ENCODE data around the gene CA12. TPM values are rescaled to one million over a fixed set of nuclear protein-coding genes. Genes with fewer than 3 reads are reported as not detected.

The CA12 gene
- total and polyA plus RNA-seq, 9 of the 15 experiments (the other 6 are each of a cell fraction or from before 2014, with no cell fraction given) = 0.01 to 0.78 (median 0.15) TPM; not detected in 1

DNA sequence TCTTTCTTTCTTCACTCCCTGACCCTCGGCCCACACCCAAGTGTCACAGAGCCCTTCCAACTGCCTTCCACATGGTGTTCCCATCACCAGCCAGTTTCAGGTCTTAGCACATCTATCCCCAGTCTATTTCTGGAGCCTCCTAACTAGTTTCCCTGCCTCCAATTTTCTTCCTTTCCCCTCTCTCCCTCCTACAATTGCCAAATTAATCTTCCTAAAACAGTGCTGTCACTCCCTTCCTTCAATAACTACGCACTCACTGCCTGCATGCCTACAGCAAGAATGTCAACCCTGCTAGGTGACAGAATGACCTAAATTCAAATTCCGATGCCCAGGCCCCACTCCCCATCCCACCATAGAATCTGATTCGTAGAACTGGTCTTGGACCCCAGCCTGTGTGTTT is 36.1 kb upstream of the CA12 start:
- FAIRE-seq = no peak
- Histone ChIP-seq H2AFZ (ENCODE audit: low read depth, low read length) (no peak overlapping the region), H3K9ac (ENCODE audit: insufficient read depth in 1 of 2, low read depth in 2 of 2, low read length in 2 of 2) (no peak overlapping the region), H3K9me1 (ENCODE audit: control insufficient read depth, insufficient read depth, low read length) (no peaks in the 10 kb centered on the region), H4K20me1 (replicated peaks; ENCODE audit: control insufficient read depth, insufficient read depth, low read length) (no peaks in the 10 kb centered on the region), H3K36me3 (ENCODE audit: control insufficient read depth, insufficient read depth, low read length) (no peaks in the 10 kb centered on the region), H3K79me2 (ENCODE audit: control insufficient read depth, insufficient read depth, low read length) (no peaks in the 10 kb centered on the region), H3K27me3 (ENCODE audit: control insufficient read depth in 2 of 2, insufficient read depth in 2 of 2, low read length in 2 of 2) (peaks cover 0 to 4% of the 10 kb centered on the region in 2 experiments; a peak in 1 of 5 replicates), H3K4me1 (replicated peaks in 1 of 2; ENCODE audit: control insufficient read depth in 2 of 2, insufficient read depth in 2 of 2, low read length in 2 of 2) (peaks cover 0 to 15% of the 10 kb centered on the region in 2 experiments; a peak in 4 of 5 replicates), H3K4me2 (ENCODE audit: insufficient read depth, low read length) (no peak overlapping the region), H3K9me3 (replicated peaks; ENCODE audit: control insufficient read depth, insufficient read depth, low read depth, low read length) (no peaks in the 10 kb centered on the region), H3K27ac (ENCODE audit: extremely low read depth, low read depth, low read length) (no peak overlapping the region), H3K4me3 (no peak overlapping the region)
- TF ChIP-seq ZNF551 (CRISPR knock-in tag; IDR thresholded peaks at IDR 0.05) (no peak), SMAD3 (CRISPR knock-in tag; conservative IDR thresholded peaks at IDR 0.05) (no peak), TAL1 (IDR thresholded peaks at IDR 0.05) (no peak), GABPB1 (CRISPR knock-in tag; IDR thresholded peaks at IDR 0.05) (no peak), ELF4 (CRISPR knock-in tag; IDR thresholded peaks at IDR 0.05) (no peak), SMARCC2 (IDR thresholded peaks at IDR 0.05; ENCODE audit: low read depth) (no peak), CREBBP (IDR thresholded peaks at IDR 0.05; ENCODE audit: low read depth, low read length) (no peak), JUND (IDR thresholded peaks at IDR 0.05; ENCODE audit: borderline replicate concordance, low read depth, low read length) (no peak), JUND (tag; IDR thresholded peaks at IDR 0.05; ENCODE audit: borderline replicate concordance, low read depth, low read length) (no peak), MCM2 (IDR thresholded peaks at IDR 0.05; ENCODE audit: low read depth) (no peak), ZNF212 (CRISPR knock-in tag; IDR thresholded peaks at IDR 0.05) (no peak), ZNF77 (CRISPR knock-in tag; IDR thresholded peaks at IDR 0.05) (no peak), MECOM (CRISPR knock-in tag; IDR thresholded peaks at IDR 0.05) (no peak), MTF1 (CRISPR knock-in tag; IDR thresholded peaks at IDR 0.05; ENCODE audit: borderline replicate concordance) (no peak)
- TF ChIP-seq, protein P1, sequence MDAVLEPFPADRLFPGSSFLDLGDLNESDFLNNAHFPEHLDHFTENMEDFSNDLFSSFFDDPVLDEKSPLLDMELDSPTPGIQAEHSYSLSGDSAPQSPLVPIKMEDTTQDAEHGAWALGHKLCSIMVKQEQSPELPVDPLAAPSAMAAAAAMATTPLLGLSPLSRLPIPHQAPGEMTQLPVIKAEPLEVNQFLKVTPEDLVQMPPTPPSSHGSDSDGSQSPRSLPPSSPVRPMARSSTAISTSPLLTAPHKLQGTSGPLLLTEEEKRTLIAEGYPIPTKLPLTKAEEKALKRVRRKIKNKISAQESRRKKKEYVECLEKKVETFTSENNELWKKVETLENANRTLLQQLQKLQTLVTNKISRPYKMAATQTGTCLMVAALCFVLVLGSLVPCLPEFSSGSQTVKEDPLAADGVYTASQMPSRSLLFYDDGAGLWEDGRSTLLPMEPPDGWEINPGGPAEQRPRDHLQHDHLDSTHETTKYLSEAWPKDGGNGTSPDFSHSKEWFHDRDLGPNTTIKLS (IDR thresholded peaks at IDR 0.05; ENCODE audit: borderline replicate concordance, low read depth) = no peak
- TF ChIP-seq, protein P2, sequence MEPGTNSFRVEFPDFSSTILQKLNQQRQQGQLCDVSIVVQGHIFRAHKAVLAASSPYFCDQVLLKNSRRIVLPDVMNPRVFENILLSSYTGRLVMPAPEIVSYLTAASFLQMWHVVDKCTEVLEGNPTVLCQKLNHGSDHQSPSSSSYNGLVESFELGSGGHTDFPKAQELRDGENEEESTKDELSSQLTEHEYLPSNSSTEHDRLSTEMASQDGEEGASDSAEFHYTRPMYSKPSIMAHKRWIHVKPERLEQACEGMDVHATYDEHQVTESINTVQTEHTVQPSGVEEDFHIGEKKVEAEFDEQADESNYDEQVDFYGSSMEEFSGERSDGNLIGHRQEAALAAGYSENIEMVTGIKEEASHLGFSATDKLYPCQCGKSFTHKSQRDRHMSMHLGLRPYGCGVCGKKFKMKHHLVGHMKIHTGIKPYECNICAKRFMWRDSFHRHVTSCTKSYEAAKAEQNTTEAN (CRISPR knock-in tag; IDR thresholded peaks at IDR 0.05) = no peak
- TF ChIP-seq, protein P3, sequence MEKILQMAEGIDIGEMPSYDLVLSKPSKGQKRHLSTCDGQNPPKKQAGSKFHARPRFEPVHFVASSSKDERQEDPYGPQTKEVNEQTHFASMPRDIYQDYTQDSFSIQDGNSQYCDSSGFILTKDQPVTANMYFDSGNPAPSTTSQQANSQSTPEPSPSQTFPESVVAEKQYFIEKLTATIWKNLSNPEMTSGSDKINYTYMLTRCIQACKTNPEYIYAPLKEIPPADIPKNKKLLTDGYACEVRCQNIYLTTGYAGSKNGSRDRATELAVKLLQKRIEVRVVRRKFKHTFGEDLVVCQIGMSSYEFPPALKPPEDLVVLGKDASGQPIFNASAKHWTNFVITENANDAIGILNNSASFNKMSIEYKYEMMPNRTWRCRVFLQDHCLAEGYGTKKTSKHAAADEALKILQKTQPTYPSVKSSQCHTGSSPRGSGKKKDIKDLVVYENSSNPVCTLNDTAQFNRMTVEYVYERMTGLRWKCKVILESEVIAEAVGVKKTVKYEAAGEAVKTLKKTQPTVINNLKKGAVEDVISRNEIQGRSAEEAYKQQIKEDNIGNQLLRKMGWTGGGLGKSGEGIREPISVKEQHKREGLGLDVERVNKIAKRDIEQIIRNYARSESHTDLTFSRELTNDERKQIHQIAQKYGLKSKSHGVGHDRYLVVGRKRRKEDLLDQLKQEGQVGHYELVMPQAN (IDR thresholded peaks at IDR 0.05; ENCODE audit: borderline replicate concordance) = no peak
- BruUV-seq (replicated peaks) = no TSS peak
- DNase-seq (ENCODE audit: extremely low read depth in 1 of 4, low spot score in 3 of 4) = no peak
- ChIA-PET CTCF (ENCODE audit: low intra/inter-chr PET ratio) (no interaction called here), POLR2A (no interaction called here)
- 51% methylated on average over 4 of the region's 4 CpGs for WGBS (ENCODE audit: insufficient coverage, low coverage, missing lambda C conversion rate)
- intact Hi-C loops (cut with micrococcal nuclease) (no loop called here), in situ Hi-C loops (cut with MboI) (loop anchor here (25.0 kb wide), 1 partner anchor 580 kb away; no protein-coding TSS in a partner anchor)
- no peak for ATAC-seq
